GM12874 (cell line): Measurements from ENCODE around the gene MPZL3.

Experiments
- CTCF ChIP-seq: IDR thresholded peaks from 2 replicates; pipeline ENCODE4 v1.5.1; 2011; ENCODE audit warnings: low read depth, mild to moderate bottlenecking, control low read depth, low read length, moderate library complexity; ENCODE audit not compliant: insufficient read depth

The MPZL3 gene

GRCh38 chr11:118251858-118252652 is at the start of gene MPZL3:
Gene MPZL3 (minus strand): TSS chr11:118252365. CDS start chr11:118252294, 71 bp downstream.
- no peak for TF ChIP-seq CTCF

DNA sequence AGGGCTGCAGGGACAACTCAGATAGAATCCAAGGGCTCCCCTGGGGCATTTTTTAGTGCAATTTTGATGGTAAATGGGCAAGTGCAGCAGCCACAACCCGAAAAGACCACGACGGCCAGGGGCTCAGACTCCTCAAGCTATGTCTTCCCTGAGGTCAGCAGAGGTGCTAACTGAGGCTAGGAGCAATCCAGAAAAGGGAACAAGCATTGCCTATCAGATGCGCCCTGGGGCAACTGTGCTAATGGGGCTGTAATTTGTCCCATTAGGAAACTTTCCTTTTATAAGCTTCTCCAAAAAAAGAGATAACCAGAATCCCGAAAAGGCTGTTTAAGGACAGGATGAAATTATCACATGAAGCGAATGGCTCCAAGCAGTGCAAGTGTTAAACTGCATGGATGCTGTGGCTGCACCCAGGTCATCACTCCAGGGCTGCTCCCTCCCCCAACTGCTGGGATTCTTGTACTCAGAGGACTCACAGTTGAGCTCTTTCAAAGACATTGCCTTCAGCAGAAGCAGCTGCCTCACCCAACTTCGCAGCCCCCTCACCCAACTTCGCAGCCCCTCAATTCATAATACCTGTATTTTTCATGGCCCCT is 49.5 kb upstream of the MPZL3 start:
- TF ChIP-seq CTCF, result no peak

DNA sequence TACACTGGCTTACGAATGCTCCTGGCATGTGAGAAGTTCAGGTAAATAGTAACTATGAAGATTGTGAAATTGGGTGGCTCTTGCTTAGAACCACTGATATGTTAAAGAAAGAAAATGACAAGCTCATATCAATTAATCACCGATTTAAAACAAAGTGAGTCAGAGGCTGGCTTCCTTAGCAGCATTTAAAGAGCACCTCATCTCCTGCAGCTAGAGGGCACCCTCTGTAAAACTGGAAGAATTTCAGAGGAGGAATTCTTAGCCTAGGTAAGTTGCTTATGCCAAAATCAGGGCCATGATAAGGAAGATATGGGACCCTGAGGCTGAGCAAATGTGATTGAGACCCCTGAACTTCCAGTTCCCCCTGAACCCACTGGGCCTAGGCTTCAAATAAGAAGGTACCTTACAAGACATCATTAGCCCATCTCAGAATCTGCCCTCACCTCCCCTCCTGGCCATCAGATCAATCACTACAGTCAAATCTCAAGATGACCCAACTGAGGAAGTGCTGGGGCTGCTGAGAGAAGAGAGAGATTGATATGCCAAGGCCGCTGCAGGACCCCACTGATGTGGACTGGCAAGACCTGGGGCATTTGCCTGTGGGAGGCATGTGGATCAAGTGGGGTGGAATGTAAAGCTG is 43.8 kb upstream of the MPZL3 start:
- peak; percentile 52 for TF ChIP-seq CTCF

GRCh38 chr11:118295199-118295598 is 43.0 kb upstream of the MPZL3 start:
- TF ChIP-seq CTCF, result no peak

- TF ChIP-seq CTCF, result no peak
These were observed 41.9 kb upstream of the MPZL3 start for GRCh38 chr11:118294053-118294452.

DNA sequence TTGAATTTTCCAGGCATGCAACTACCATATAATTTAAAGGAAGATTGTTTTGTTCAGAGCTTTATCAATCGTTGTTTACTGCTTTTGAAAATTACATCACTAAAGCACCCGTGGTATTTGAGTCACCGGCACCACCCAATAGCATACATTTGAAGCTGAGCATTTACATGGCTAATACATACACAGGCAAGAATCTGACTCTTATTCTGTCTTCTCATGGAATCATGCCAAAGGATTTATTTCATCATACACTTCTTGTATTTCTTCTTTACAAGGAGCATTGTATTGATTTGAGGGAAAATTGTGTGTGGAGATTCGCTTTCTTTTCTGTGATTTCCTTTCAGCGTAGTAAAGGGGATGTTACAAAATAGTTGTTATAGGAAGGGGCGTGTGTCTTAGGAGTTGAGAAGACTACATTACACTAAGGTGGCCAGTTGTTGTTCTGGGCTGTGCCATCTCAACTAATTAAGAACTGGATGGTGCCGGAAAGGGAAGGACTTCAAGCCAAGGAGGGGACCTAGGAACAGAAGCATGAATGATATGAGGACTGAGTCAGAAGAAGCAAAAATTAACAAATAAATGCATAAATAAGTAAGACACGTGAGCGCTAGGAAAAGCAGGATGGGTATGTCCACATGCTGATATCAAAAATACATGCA is 39.4 kb upstream of the MPZL3 start:
- TF ChIP-seq CTCF, result no peak

GRCh38 chr11:118290923-118291322 is 38.8 kb upstream of the MPZL3 start:
- TF ChIP-seq CTCF, result peak; percentile 23
